GM23248 (cell line): ENCODE measurements around the gene ATAD5. TPM values are rescaled to one million over a fixed set of nuclear protein-coding genes. Genes with fewer than 3 reads are reported as not detected.
"Not testable (repeated sequence)": the region's sequence is repeated elsewhere in the genome, so short reads cannot be mapped to it uniquely, and the experiment has no call there.

Source experiments
- DNase-seq: peaks from one replicate; pipeline ENCODE4 v3.0.0-alpha.2; 2015
- H2AFZ ChIP-seq: fragments of 200-600 bp; sonication (generic); 2 replicates; pipeline ENCODE4 v1.6.1; 2016; ENCODE audit warnings: antibody characterized with exemption
- H3F3A ChIP-seq: fragments of 200-600 bp; sonication (generic); 2 replicates; pipeline ENCODE4 v1.6.1; 2016; ENCODE audit warnings: mild to moderate bottlenecking, antibody characterized with exemption, mixed run types; ENCODE audit not compliant: insufficient read depth
- H3K27ac ChIP-seq: fragments of 200-600 bp; sonication (generic); 2 replicates; pipeline ENCODE4 v1.5.1; 2016; ENCODE audit warnings: mild to moderate bottlenecking
- H3K27me3 ChIP-seq: fragments of 200-600 bp; sonication (generic); replicated peaks from 2 replicates; pipeline ENCODE4 v1.6.1; 2016; ENCODE audit warnings: mild to moderate bottlenecking; ENCODE audit not compliant: insufficient read depth
- H3K36me3 ChIP-seq: fragments of 200-600 bp; sonication (generic); 2 replicates; pipeline ENCODE4 v1.6.1; 2016; ENCODE audit warnings: low read depth, mild to moderate bottlenecking
- H3K4me1 ChIP-seq: fragments of 200-600 bp; sonication (generic); 2 replicates; pipeline ENCODE4 v1.6.1; 2016; ENCODE audit warnings: mild to moderate bottlenecking; ENCODE audit not compliant: insufficient read depth
- H3K4me2 ChIP-seq: fragments of 200-600 bp; sonication (generic); one replicate; pipeline ENCODE4 v1.6.1; 2016; ENCODE audit warnings: mild to moderate bottlenecking; ENCODE audit not compliant: unreplicated experiment
- H3K4me3 ChIP-seq: fragments of 200-600 bp; sonication (generic); 2 replicates; pipeline ENCODE4 v1.5.1; 2016; ENCODE audit warnings: mild to moderate bottlenecking
- H3K79me2 ChIP-seq: fragments of 200-600 bp; sonication (generic); 2 replicates; pipeline ENCODE4 v1.6.1; 2016; ENCODE audit warnings: mild to moderate bottlenecking; ENCODE audit not compliant: insufficient read depth
- H3K9ac ChIP-seq: fragments of 200-600 bp; sonication (generic); 2 replicates; pipeline ENCODE4 v1.6.1; 2016; ENCODE audit warnings: mild to moderate bottlenecking
- H3K9me2 ChIP-seq: fragments of 200-600 bp; sonication (generic); 2 replicates; pipeline ENCODE4 v1.6.1; 2016; ENCODE audit warnings: mixed run types, mild to moderate bottlenecking, moderate library complexity; ENCODE audit not compliant: insufficient read depth
- H3K9me3 ChIP-seq: fragments of 200-600 bp; sonication (generic); one replicate; pipeline ENCODE4 v1.6.1; 2017; ENCODE audit warnings: low read depth
- H4K20me1 ChIP-seq: fragments of 200-600 bp; sonication (generic); 2 replicates; pipeline ENCODE4 v1.6.0; 2016; ENCODE audit not compliant: insufficient read depth
- EZH2 ChIP-seq: fragments of 200-600 bp; sonication (generic); IDR thresholded peaks from 2 replicates; pipeline ENCODE4 v1.6.1; 2018; ENCODE audit warnings: antibody characterized with exemption, mild to moderate bottlenecking; ENCODE audit not compliant: insufficient read depth, poor library complexity, severe bottlenecking
- EZH2phosphoT487 ChIP-seq: fragments of 200-600 bp; sonication (generic); IDR thresholded peaks from 2 replicates; pipeline ENCODE4 v1.6.1; 2018; ENCODE audit warnings: antibody characterized with exemption, moderate library complexity, mild to moderate bottlenecking, low read depth; ENCODE audit not compliant: insufficient read depth
- WGBS, 2 experiments: methylation state at CpG; one replicate each; pipeline ENCODE4 v1.1.6; 2015 to 2017; ENCODE audit warnings: low lambda C conversion rate in 2 of 2, low coverage in 1 of 2; ENCODE audit errors: missing lambda C conversion rate in 2 of 2; 5-methylcytosine and 5-hydroxymethylcytosine counted together
- in situ Hi-C: fragments of 300-500 bp; cut with MboI; formaldehyde crosslinking; loops from 2 replicates; pipeline ENCODE4 v1.15.0; 2020
- polyA plus RNA-seq: library from polyadenylated mRNA; unstranded; fragments of >200 nt; fragmentation: Nextera tagmentation; extraction: Ambion mirVana; gene quantifications from 2 replicates; pipeline ENCODE4 v1.2.1, GENCODE V29; 2016
- total RNA-seq: library from RNA; depleted of rRNA; stranded (reverse); fragments of >200 nt; shearing (Covaris generic); gene quantifications from 2 replicates; pipeline ENCODE4 v1.2.3, GENCODE V29; 2014

The ATAD5 gene
- total and polyA plus RNA-seq, 2 experiments from 2014 or later, result 1.1 to 1.8 TPM

- Histone ChIP-seq H3K4me1 (peaks cover 15% of the 10 kb centered on the region), H3K27ac (peak overlapping the region; percentile 18; the same call in 1 of the 2 replicates), H3K4me2 (peak overlapping the region; percentile 29), H3F3A (peaks cover 13% of the 10 kb centered on the region; the same call in 1 of the 2 replicates), H2AFZ (peak overlapping the region; percentile 17; the same call in 1 of the 2 replicates), H4K20me1 (no peaks in the 10 kb centered on the region), H3K9ac (0 out of 2 replicates have a peak overlapping the region, but pooled peaks have one; percentile 19), H3K27me3 (no peaks in the 10 kb centered on the region), H3K4me3 (no peak overlapping the region), H3K9me3 (no peaks in the 10 kb centered on the region), H3K79me2 (peaks cover 90% of the 10 kb centered on the region), H3K36me3 (no peaks in the 10 kb centered on the region), H3K9me2 (no peaks in the 10 kb centered on the region)
- 79 to 86% methylated on average over 8 of the region's 8 CpGs for WGBS, 2 experiments
- in situ Hi-C loops, result no loop called here
- TF ChIP-seq EZH2 (no peak), EZH2phosphoT487 (no peak)
- DNase-seq, result peak; percentile 13
Observed at GRCh38 chr17:30819971-30820705, 11.6 kb upstream of the ATAD5 start.

DNA sequence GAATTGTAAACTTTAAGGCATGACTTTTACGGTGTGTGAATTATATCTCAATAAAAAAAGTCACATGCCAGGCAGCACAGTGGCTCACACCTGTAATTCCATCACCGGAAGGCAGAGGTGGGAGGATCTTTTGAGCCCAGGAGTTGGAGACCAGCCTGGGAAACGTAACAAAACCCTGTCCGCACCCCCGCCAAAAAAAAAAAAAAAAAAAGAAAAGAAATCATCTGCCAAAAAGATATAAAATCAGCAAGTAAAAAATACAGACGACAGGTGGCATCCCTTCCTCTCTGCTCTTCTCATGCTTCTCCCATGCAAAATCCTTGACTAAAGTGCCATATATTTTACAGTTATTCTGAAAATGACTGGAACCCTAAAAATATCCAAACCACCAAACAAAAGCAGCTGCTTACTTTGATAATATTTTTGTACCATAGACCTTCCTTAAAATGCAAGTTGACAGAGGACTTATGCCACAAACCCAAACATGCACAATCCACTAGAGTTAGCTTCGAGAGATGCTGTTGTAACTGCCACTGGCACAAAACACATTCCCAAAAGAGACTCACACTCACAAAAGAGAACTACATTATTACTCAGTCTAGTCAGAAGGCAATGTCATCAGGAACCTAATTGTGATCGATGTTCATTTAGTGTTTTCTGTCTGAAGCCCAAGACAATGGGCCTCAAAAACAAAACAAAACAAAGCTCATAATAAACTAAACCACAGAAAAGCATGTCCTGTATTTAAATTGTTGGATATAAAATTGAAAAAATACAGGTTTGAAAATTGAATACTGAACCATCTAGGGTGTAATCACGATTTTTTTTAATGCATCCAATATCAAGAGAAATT, 9.7 kb upstream of the ATAD5 start:
- TF ChIP-seq EZH2, result no peak
- no peak for TF ChIP-seq EZH2phosphoT487
- H3K4me1 ChIP-seq, result peaks cover 15% of the 10 kb centered on the region
- H3F3A ChIP-seq, result peaks cover 13% of the 10 kb centered on the region; the same call in 1 of the 2 replicates
- no peaks in the 10 kb centered on the region for H3K27me3 ChIP-seq
- H3K9me2 ChIP-seq, result no peaks in the 10 kb centered on the region
- H4K20me1 ChIP-seq, result no peaks in the 10 kb centered on the region
- 73 to 78% methylated on average over 9 of the region's 9 CpGs for WGBS, 2 experiments
- in situ Hi-C loops, result no loop called here
- H3K4me3 ChIP-seq, result no peak overlapping the region
- H3K9me3 ChIP-seq, result no peaks in the 10 kb centered on the region
- H3K79me2 ChIP-seq, result peaks cover 71% of the 10 kb centered on the region
- no peak overlapping the region for H3K9ac ChIP-seq
- no peak overlapping the region for H3K27ac ChIP-seq
- no peak for DNase-seq
- H2AFZ ChIP-seq, result no peak overlapping the region
- peak overlapping the region; percentile 23 for H3K4me2 ChIP-seq
- H3K36me3 ChIP-seq, result no peaks in the 10 kb centered on the region

DNA sequence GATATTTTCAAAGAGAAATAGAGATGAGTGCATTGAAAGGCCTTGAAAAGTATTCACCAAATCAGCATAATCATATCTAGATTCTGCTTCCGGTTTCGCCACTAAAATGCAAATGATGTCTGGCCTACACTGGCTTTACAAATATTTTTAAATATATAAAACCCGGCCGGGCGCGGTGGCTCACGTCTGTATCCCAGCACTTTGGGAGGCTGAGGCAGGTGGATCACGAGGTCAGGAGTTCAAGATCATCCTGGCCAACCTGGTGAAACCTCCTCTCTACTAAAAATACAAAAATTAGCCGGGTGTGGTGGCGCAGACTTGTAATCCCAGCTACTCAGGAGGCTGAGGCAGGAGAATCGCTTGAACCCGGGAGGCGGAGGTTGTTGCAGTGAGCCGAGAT, 8.8 kb upstream of the ATAD5 start:
- Histone ChIP-seq H3K79me2 (peaks cover 64% of the 10 kb centered on the region), H3K4me2 (peak overlapping the region; percentile 23), H3K4me1 (peaks cover 15% of the 10 kb centered on the region), H3F3A (peaks cover 13% of the 10 kb centered on the region; the same call in 1 of the 2 replicates)
- H3K27ac ChIP-seq, H3K9me3 ChIP-seq, H3K4me3 ChIP-seq, H2AFZ ChIP-seq, H3K9ac ChIP-seq, H3K9me2 ChIP-seq, H3K36me3 ChIP-seq, H3K27me3 ChIP-seq, in situ Hi-C loops, H4K20me1 ChIP-seq, DNase-seq: not testable (repeated sequence)
- 91 to 93% methylated on average over 14 of the region's 14 CpGs for WGBS, 2 experiments

GRCh38 chr17:30823421-30823820, 8.3 kb upstream of the ATAD5 start:
- H3K9ac ChIP-seq, result peak overlapping the region; percentile 88
- 67 to 69% methylated on average over 7 of the region's 7 CpGs for WGBS, 2 experiments
- H3K79me2 ChIP-seq, result peaks cover 59% of the 10 kb centered on the region
- in situ Hi-C loops, result no loop called here
- H3K4me1 ChIP-seq, result peaks cover 15% of the 10 kb centered on the region
- H3K9me2 ChIP-seq, result no peaks in the 10 kb centered on the region
- peak overlapping the region; percentile 80 for H3K4me2 ChIP-seq
- no peak for TF ChIP-seq EZH2phosphoT487
- TF ChIP-seq EZH2, result no peak
- peak overlapping the region; percentile 97 for H3K4me3 ChIP-seq
- H3F3A ChIP-seq, result peaks cover 13% of the 10 kb centered on the region; the same call in 1 of the 2 replicates
- no peaks in the 10 kb centered on the region for H3K9me3 ChIP-seq
- DNase-seq, result no peak
- H2AFZ ChIP-seq, result peak overlapping the region; percentile 99
- no peaks in the 10 kb centered on the region for H3K27me3 ChIP-seq
- no peaks in the 10 kb centered on the region for H3K36me3 ChIP-seq
- H3K27ac ChIP-seq, result peak overlapping the region; percentile 55; the same call in 1 of the 2 replicates
- H4K20me1 ChIP-seq, result no peaks in the 10 kb centered on the region
